Neural progenitor cell (in vitro differentiated cells): ENCODE measurements around the gene ALLC.

ENCODE experiments used
- EZH2 ChIP-seq: fragments of 200-600 bp; sonication (generic); IDR thresholded peaks from 2 replicates; pipeline ENCODE4 v1.6.1; 2017; ENCODE audit warnings: antibody characterized with exemption, mild to moderate bottlenecking, moderate library complexity
- TF ChIP-seq, protein P1 (sequence below): fragments of 200-600 bp; sonication (generic); IDR thresholded peaks from 2 replicates; pipeline ENCODE4 v1.5.1; 2017; ENCODE audit warnings: antibody characterized with exemption, mild to moderate bottlenecking

DNA sequence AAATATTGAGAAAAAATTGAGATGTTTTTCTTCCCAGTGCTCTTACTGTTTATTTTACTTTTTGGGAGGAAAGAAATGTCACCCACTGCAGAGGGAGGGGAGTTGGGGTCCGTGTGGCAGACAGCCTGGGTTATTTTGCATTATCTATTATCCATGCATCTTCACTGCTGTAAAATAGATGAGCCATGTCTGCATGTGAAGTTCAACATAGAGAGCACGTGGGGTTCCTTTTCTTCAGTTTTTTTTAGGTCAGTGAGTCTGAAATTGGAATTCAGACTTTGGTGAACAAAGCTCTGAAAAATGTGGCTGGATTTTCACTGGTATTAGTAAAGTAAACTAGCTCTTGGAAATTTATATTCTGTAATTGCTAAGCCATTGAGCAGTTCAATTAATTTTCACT lies 47.8 kb downstream of the ALLC start:
- TF ChIP-seq, protein P1, sequence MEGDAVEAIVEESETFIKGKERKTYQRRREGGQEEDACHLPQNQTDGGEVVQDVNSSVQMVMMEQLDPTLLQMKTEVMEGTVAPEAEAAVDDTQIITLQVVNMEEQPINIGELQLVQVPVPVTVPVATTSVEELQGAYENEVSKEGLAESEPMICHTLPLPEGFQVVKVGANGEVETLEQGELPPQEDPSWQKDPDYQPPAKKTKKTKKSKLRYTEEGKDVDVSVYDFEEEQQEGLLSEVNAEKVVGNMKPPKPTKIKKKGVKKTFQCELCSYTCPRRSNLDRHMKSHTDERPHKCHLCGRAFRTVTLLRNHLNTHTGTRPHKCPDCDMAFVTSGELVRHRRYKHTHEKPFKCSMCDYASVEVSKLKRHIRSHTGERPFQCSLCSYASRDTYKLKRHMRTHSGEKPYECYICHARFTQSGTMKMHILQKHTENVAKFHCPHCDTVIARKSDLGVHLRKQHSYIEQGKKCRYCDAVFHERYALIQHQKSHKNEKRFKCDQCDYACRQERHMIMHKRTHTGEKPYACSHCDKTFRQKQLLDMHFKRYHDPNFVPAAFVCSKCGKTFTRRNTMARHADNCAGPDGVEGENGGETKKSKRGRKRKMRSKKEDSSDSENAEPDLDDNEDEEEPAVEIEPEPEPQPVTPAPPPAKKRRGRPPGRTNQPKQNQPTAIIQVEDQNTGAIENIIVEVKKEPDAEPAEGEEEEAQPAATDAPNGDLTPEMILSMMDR: no peak
- no peak for TF ChIP-seq EZH2
